Activated naive CD4-positive, alpha-beta T cell (primary cell): Measurements from ENCODE around the gene SLX4.
A peak's percentile ranks its signal among the peaks of the same experiment; 100 is the strongest.
"Not testable (repeated sequence)": the region's sequence is repeated elsewhere in the genome, so short reads cannot be mapped to it uniquely, and the experiment has no call there.

Source experiments
- DNase-seq, 4 experiments: peaks; one replicate each; lab custom pipeline; 2025; lab: John Stamatoyannopoulos, UW

The SLX4 gene

DNA sequence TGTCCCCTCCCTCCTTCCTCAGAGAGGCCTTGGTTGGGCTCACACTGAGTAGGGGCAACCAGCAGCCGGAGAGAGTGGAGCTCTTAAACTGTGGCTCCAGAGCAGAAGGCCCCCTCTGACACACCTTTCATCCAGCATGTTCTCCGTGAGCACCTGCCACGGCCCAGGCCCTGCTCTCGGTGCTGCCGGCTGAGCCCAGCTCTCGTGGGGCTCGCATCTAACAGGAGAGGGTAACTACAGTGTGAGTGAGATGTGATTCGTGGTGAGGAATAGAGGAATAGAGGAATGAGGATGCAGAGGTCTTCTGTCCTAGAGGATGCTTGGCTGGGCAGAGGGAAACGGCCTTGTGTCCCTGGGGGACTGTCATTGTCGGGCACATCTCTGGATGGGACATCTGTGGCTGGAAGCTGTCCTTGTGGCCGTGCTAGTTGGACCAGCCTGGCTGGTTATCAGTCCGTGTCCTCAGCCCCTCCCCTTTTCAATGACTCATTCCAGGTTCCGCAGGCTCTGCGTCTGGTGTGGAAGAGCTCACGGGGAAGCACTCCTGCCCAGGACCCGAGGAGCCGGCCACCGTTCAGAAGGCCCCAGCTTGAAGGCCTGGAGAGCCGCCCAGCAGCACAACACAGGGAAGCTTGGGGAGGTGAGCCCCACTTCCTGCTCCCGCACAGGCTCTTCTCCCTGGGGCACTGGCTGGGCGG, 31.1 kb upstream of the SLX4 start:
- DNase-seq, result no peak

- DNase-seq, result no peak
These were observed 30.5 kb upstream of the SLX4 start for GRCh38 chr16:3641801-3642396.

GRCh38 chr16:3640632-3641501, 29.5 kb upstream of the SLX4 start:
- DNase-seq, result no peak

DNA sequence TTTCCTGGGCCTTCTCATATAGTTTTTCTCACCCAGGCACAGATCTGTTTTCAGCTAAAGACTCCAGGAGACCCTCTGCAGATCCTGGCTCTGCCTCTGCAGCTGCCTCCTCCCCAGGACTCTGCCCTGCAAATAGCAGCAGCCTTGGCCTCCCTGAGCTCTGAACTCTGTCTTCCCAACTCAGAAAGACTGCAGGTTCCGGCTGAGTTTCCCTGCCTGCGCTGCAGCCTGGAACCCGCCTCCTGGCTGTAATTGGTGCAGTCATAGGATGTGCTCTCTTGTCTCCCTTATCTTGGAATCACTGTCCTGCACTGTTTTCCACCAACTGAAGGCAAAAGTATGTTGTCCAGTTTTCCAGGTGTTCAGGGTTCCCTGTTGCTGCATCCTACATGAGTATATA, 28.8 kb upstream of the SLX4 start:
- DNase-seq, result no peak

GRCh38 chr16:3638916-3639644, 27.7 kb upstream of the SLX4 start:
- no peak for DNase-seq

- DNase-seq, result peak in 2 of 4 experiments; percentile 15 to 16
These were observed 26.0 kb upstream of the SLX4 start for GRCh38 chr16:3637371-3637923.

DNA sequence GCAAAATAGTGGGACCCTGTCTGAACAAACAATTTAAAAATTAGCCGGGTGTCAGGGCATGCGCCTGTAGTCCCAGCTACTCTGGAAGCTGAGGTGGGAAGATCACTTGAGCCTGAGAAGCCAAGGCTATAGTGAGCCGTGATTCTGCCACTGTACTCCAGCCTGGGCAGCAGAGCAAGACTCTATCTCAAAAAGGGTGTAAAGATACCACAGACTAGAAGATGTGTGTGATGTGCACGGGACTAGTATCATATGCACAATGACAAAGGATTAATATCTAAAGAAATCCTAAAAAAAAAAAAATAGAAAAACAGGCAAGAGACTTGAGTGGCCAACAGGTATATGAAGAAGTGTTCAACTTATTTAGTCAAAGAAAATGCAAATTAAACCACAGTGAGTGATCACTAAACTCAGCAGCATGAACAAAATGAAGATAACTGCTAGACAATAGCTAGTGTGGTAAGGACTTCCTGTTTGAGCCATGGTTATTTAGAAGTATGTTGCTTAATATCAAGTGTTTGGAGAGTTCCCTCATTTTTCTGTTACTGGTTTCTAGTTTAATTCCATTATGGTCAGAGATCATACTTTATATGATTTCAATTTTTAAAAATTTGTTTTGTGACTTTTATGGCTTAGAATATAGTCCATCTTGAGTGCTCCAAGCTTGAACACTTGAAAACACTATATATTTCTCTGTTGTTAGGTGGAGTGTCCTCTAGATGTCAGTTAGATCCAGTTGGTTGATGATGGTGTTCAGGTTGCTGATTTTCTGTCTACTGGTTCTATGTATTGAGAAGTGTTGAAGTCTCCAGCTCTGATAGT, 14.7 kb upstream of the SLX4 start:
- DNase-seq, result no peak

DNA sequence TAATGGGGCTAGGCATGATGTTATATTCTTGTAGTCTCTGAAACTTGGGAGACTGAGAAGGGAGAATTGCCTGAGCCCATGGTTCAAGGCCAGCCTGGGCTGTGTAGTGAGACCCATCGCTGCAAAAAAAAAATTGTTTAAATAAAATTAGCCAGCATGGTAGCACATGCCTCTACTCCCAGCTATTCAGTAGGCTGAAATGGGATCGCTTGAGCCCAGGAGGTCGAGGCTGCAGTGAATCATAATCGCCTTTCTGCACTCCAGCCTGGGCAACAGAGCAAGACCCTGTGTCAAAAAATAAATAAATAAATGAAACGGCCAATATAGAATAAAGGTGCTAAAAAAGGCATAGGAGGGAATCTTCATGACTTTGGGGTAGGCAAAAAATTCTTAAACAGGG, 13.9 kb upstream of the SLX4 start:
- DNase-seq, result no peak

- DNase-seq, result no peak
These were observed 12.2 kb upstream of the SLX4 start for GRCh38 chr16:3623642-3624041.

DNA sequence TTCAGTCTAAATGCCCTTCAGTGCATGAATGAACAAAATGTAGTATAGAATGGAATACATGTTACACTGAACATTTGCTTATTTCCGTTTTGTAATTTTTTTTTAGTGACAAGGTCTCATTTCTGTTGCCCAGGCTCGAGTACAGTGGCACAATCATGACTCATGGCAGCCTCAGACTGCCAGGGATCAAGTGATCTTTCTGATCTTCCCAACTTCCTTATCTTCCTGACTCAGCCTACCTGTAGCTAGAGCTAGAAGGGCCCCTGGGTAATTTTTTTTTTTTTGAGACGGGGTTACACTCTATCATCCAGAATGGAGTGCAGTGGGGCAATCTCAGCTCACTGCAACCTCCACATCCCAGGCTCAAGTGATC, 7.3 kb upstream of the SLX4 start:
- no peak for DNase-seq

GRCh38 chr16:3612510-3613466, 1.4 kb upstream of the SLX4 start:
- DNase-seq, result no peak

DNA sequence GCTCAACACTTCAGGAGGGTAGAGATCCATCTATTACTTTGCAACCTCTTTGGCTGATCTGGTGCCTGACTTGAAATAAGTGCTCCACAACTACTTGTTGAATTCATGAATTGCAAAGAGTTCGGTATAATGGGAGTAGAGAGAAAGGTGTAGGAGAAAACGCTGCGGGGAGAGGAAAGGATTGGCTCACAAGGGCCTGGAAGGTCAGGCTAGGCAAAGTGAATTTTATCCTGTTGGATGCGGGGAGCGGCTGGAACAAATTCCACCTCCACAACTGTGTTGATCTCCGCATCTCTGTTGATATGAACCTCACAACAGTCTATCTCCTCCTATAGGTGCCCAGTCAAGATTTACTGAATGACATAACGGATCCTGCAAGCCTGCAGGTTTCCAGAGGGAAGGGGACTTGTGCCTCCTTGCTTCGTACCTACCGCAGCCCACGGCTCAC, 684 bp downstream of the SLX4 start:
- no peak for DNase-seq

DNA sequence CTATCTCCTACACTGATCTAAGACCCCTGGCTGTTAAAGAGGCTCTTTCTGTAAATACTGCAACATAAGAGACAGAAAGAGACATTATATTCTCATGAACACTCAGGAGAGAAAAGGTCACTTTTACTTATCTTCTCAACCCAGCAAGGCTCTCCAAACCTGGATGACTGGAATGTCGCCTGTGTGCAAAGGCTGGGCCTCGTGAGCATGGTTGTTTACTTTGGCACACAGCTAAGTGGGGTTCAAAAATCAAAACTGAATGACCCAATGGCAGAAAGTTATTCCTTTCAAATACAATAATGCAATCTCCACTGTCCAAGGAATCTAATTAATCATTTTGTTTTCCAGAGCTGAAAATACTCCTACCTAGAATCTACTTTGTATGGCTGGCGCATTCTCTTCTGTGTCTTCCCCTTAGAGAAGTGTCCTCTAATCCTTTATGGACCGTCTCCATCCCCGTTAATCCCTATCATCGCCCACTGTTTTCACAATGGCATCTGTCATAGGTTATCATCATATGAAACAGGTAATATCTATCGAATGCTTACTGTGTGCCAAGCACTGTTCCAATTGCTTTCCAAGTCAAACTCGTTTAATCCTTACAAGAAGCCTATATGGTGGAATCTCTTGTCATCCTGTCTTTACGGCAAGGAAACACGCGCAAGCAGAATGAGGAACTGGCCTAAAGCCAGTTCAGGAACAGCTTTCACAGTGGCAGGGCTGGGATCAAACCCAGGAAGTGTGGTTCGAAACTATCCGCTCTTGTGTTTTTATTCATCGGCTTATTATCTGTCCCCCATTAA, 1.3 kb downstream of the SLX4 start:
- no peak for DNase-seq

DNA sequence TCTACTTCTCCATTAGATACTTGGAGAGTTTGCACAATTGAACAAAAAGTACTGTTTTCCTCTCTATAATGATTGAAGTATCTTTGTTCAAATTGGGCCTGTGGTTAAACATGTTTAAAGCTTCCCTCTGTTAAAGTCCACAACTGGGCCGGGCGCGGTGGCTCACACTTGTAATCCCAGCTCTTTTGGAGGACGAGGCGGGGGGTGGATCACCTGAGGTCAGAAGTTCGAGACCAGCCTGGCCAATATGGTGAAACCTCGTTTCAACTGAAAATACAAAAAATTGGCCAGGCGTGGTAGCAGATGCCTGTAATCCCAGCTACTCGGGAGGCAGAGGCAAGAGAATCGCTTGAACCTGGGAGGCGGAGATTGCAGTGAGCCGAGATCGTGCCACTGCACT, 2.4 kb downstream of the SLX4 start:
- not testable (repeated sequence) for DNase-seq

DNA sequence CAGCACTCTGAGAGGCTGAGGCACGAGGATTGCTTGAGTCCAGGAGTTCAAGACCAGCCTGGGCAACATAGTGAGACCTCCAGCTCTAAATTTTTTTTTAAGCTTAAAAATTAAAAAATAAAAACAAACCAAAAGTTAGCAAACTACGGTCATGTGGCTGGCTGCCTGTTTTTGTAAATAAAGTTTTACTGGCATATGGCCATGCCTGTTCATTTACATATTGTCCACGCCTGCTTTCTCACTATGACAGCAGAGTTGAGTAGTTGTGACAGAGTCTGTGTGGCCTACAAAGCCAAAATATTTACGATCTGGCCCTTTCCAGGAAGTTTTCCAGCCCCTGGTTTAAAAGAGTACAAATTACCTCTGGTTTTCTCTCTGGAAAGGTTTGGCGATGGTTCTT, 3.3 kb downstream of the SLX4 start:
- DNase-seq, result no peak

GRCh38 chr16:3607634-3608033, 3.8 kb downstream of the SLX4 start:
- no peak for DNase-seq

- DNase-seq, result no peak
These were observed 4.2 kb downstream of the SLX4 start for GRCh38 chr16:3607161-3607560.

DNA sequence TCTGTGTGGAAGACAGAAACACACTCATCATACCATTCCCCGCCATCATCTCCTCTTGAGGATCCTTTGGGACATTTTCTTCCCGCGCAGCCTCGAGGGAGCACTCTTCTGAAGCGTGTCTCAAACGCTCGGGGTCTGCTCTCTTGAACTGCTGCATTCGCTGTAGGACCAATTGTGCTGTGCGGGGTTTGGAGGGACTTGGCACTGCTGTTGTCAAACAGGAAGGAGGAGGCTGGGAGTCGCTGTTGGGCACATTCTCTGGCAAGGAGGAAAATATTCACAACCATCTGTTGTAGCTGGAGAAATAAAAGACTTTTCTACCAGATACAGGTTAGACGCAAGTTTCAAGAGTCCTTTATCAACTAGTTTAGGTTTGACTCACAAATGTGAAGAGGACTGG, 5.0 kb downstream of the SLX4 start:
- DNase-seq, result no peak

GRCh38 chr16:3602320-3602653, 9.1 kb downstream of the SLX4 start:
- no peak for DNase-seq
